Tibial nerve (tissue), 4 donors: ENCODE measurements around the gene NECTIN1. TPM values are rescaled to one million over a fixed set of nuclear protein-coding genes. Genes with fewer than 3 reads are reported as not detected.

ENCODE experiments used
- DNase-seq, 2 donors: peaks; one replicate each; pipeline ENCODE4 v3.0.0-alpha.2; 2019; ENCODE audit warnings: low spot score in 2 of 2
- H3K27ac ChIP-seq, 4 donors: fragments of 200-600 bp; sonication (generic) in 3 of 4; one replicate each; pipeline ENCODE4 v1.5.1; 2017 to 2019; ENCODE audit warnings: mild to moderate bottlenecking in 1 of 4
- H3K27me3 ChIP-seq, 2 donors: fragments of 200-600 bp; sonication (generic) in 1 of 2; one replicate each; pipeline versions ENCODE4 v1.5.1 to v1.6.0; 2017 to 2019
- H3K36me3 ChIP-seq, 3 donors: fragments of 200-600 bp; sonication (generic); one replicate each; pipeline ENCODE4 v1.5.1; 2018 to 2019
- H3K4me1 ChIP-seq, 4 donors: fragments of 200-600 bp; sonication (generic) in 3 of 4; one replicate each; pipeline ENCODE4 v1.5.1; 2017 to 2019
- H3K4me3 ChIP-seq, 4 donors: fragments of 200-600 bp; sonication (generic) in 3 of 4; one replicate each; pipeline ENCODE4 v1.5.1; 2017 to 2019; ENCODE audit warnings: mild to moderate bottlenecking in 1 of 4, moderate library complexity in 1 of 4
- H3K9me3 ChIP-seq, 4 donors: fragments of 200-600 bp; sonication (generic) in 3 of 4; one replicate each; pipeline ENCODE4 v1.5.1; 2017 to 2019
- EP300 ChIP-seq, 2 donors: sonication (generic); formaldehyde crosslinking; IDR thresholded peaks; one replicate each; pipeline ENCODE4 v1.6.1; 2017; ENCODE audit warnings: antibody characterized with exemption in 2 of 2, mild to moderate bottlenecking in 1 of 2
- POLR2A ChIP-seq, 2 donors: fragments of 450-650 bp; IDR thresholded peaks; one replicate each; pipeline ENCODE4 v1.6.1; 2017; ENCODE audit warnings: antibody characterized with exemption in 2 of 2, mild to moderate bottlenecking in 2 of 2, moderate library complexity in 2 of 2
- WGBS, 2 donors: methylation state at CpG; one replicate each; pipeline ENCODE4 v1.1.5; 2018; 5-methylcytosine and 5-hydroxymethylcytosine counted together
- total RNA-seq, 4 donors: library from RNA; depleted of rRNA; stranded (reverse); fragments of >200 nt; gene quantifications; one replicate each; pipeline ENCODE4 v1.1.0, GENCODE V29; 2016
- TF ChIP-seq, protein P1 (sequence below), 5 experiments: fragments of 200-600 bp in 3 of 5; fragments of 450-650 bp in 2 of 5; sonication (generic) in 3 of 5; IDR thresholded peaks; one replicate each; pipeline ENCODE4 v1.5.1; 2016 to 2019; ENCODE audit warnings: antibody characterized with exemption in 5 of 5, mild to moderate bottlenecking in 3 of 5, moderate library complexity in 2 of 5

Gene NECTIN1
- total RNA-seq, 4 donors from 2014 or later: 6.0 to 29.1 (median 14.0) TPM

DNA sequence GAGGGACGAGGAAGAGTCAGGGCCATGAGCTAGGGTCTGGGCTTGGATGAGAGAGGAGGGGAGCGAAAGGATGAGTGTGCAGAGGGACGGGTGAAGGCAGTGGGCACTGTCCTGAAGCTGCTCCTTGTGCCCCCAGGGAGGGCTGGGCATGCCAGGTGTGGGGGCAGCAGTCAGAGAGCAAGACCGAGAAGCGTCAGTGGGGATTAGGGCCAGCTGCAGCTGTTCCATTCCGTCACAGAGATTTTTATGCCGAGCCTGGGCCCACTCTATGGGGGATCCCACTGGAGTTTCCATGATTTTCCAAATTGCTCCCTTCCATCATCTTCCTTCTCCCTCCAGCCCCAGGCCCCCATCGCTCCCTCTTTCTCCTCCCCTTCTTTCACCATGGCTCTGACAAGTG lies 93.2 kb downstream of the NECTIN1 start:
- Histone ChIP-seq H3K36me3 (no peaks in the 10 kb centered on the region), H3K27me3 (no peaks in the 10 kb centered on the region), H3K9me3 (peaks cover 0 to 11% (median 0%) of the 10 kb centered on the region in 4 donors), H3K4me1 (no peaks in the 10 kb centered on the region), H3K4me3 (no peak overlapping the region), H3K27ac (no peak overlapping the region)
- TF ChIP-seq, protein P1, sequence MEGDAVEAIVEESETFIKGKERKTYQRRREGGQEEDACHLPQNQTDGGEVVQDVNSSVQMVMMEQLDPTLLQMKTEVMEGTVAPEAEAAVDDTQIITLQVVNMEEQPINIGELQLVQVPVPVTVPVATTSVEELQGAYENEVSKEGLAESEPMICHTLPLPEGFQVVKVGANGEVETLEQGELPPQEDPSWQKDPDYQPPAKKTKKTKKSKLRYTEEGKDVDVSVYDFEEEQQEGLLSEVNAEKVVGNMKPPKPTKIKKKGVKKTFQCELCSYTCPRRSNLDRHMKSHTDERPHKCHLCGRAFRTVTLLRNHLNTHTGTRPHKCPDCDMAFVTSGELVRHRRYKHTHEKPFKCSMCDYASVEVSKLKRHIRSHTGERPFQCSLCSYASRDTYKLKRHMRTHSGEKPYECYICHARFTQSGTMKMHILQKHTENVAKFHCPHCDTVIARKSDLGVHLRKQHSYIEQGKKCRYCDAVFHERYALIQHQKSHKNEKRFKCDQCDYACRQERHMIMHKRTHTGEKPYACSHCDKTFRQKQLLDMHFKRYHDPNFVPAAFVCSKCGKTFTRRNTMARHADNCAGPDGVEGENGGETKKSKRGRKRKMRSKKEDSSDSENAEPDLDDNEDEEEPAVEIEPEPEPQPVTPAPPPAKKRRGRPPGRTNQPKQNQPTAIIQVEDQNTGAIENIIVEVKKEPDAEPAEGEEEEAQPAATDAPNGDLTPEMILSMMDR (IDR thresholded peaks at IDR 0.05): no peak
- TF ChIP-seq EP300 (IDR thresholded peaks at IDR 0.05) (no peak), POLR2A (IDR thresholded peaks at IDR 0.05) (no peak)
- DNase-seq: no peak
- 93% methylated on average over 8 of the region's 8 CpGs for WGBS, 2 donors

- DNase-seq: no peak
- 84 to 87% methylated on average over 21 of the region's 21 CpGs for WGBS, 2 donors
- H3K4me3 ChIP-seq: no peak overlapping the region
Observed at GRCh38 chr11:119635041-119635740, 93.8 kb downstream of the NECTIN1 start.

DNA sequence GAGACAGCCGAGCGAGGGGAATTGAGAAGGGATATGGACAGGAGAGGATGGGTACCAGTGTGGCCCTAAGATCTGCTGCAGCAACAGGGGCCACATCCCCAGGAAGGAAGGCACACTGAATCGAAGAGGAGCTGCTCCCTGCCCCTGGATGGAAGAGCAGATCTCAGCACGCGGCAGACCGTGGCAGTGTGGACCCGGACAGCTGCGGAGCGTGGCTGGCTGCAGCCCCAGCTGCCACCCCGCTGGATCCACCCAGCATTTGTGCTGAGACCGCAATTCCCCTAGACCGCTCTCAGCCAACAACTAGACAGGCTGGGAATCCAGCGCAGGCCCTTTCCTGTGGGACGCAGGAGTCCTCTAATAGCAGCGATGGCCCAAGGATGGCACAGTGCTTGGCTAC lies 94.7 kb downstream of the NECTIN1 start:
- peaks cover 0 to 11% (median 0%) of the 10 kb centered on the region in 4 donors for H3K9me3 ChIP-seq
- H3K27me3 ChIP-seq: no peaks in the 10 kb centered on the region
- H3K4me3 ChIP-seq: no peak overlapping the region
- H3K4me1 ChIP-seq: no peaks in the 10 kb centered on the region
- no peak for DNase-seq
- TF ChIP-seq, protein P1 (IDR thresholded peaks at IDR 0.05): no peak
- TF ChIP-seq EP300 (IDR thresholded peaks at IDR 0.05) (no peak), POLR2A (IDR thresholded peaks at IDR 0.05) (no peak)
- H3K27ac ChIP-seq: no peak overlapping the region
- no peaks in the 10 kb centered on the region for H3K36me3 ChIP-seq
- WGBS, 2 donors: 94% methylated on average over 12 to 15 of the region's 15 CpGs

More at GRCh38 chr11:119635041-119635740, 93.8 kb downstream of the NECTIN1 start:
- Histone ChIP-seq H3K27ac (no peak overlapping the region), H3K9me3 (peaks cover 0 to 11% (median 0%) of the 10 kb centered on the region in 4 donors), H3K4me1 (no peaks in the 10 kb centered on the region), H3K36me3 (no peaks in the 10 kb centered on the region), H3K27me3 (no peaks in the 10 kb centered on the region)
- TF ChIP-seq POLR2A (IDR thresholded peaks at IDR 0.05): no peak
- TF ChIP-seq, protein P1 (IDR thresholded peaks at IDR 0.05): no peak
- no peak for TF ChIP-seq EP300 (IDR thresholded peaks at IDR 0.05)

DNA sequence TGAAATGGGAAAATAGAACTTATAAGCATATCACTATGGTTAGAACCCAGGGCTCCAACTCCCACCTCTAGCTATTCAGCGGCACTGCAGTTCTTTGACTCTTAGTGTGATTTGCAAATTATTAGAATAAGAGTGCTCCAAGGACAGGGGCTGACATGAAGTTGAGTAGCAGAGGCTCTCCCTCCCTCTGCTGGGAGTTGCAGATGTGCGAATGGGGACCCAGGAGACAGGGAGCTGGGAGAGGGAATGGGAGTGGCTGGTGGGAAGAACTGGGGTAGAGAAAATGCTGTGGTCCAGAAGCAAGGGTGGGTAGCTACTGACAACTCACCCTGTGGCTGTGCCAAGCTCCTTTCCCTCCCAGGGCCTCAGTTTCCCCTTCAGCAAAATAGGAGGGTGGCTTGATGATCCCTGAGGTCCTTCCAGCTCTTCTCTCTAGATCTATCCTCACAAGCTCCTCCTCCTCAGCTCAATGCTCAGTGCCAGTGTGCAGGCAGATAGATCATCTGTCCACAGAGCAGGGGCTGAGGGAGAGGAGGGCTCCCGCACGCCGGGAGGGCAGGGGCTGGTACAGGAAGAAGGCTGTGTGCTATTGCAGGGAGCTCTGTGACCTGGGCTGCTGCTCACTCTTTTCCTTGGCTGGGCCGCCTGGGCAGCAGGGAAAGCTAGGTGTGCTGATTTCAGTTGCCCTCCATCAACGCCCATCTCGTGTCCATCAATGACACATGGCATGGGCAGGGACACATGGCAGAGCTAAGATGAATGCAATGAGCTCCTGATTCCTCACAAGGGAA lies 99.0 kb downstream of the NECTIN1 start:
- H3K36me3 ChIP-seq: no peaks in the 10 kb centered on the region
- 81% methylated on average over 8 of the region's 8 CpGs for WGBS, 2 donors
- no peak for DNase-seq

More for the DNA sequence above, 99.0 kb downstream of the NECTIN1 start:
- H3K9me3 ChIP-seq: peaks cover 0 to 11% (median 0%) of the 10 kb centered on the region in 4 donors
- no peak overlapping the region for H3K4me3 ChIP-seq
- no peak overlapping the region for H3K27ac ChIP-seq
- H3K4me1 ChIP-seq: peaks cover 0 to 15% (median 0%) of the 10 kb centered on the region in 4 donors
- H3K27me3 ChIP-seq: no peaks in the 10 kb centered on the region
- TF ChIP-seq EP300 (IDR thresholded peaks at IDR 0.05): no peak
- TF ChIP-seq, protein P1 (IDR thresholded peaks at IDR 0.05): no peak
